Measurements from ENCODE around the gene MYO1F. TPM values are rescaled to one million over a fixed set of nuclear protein-coding genes. Genes with fewer than 3 reads are reported as not detected.

The MYO1F gene
- polyA plus RNA-seq, 1 donor (not counting 4 experiments of a cell fraction or from before 2014, with no cell fraction given): 0.14 TPM

DNA sequence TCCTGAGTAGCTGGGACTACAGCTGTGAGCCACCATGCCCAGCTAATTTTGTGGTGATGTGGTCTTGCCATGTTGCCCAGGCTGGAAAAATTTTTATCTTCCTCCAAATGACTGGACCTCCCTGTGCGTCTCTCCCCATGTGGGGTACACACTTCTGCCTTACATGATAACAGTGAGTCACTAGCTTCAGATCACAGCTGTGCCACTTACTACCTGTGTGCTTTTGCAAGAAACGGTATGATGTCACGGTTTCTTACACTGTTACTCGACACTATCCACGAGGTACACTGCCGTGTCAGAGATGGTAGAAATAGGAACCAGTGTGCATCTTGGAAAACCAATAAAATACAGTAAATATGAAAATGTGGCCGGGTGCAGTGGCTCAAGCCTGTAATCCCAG is 45.8 kb downstream of the MYO1F start:
- dilution Hi-C loops (cut with MboI; ENCODE audit: extremely low pct_ligation_motif_present, low sequenced_read_pairs): no loop called here
- Histone ChIP-seq H3K79me2 (ENCODE audit: control insufficient read depth, insufficient read depth, low read length) (no peaks in the 10 kb centered on the region), H3K4me1 (ENCODE audit: control insufficient read depth, extremely low read depth, insufficient read depth, low read length) (peaks cover 6% of the 10 kb centered on the region), H3K9me1 (ENCODE audit: control insufficient read depth, extremely low read depth, insufficient read depth, low read length) (no peaks in the 10 kb centered on the region), H3K9ac (ENCODE audit: control insufficient read depth, extremely low read depth, insufficient read depth, low read length) (no peak overlapping the region), H4K20me1 (ENCODE audit: control insufficient read depth, extremely low read depth, insufficient read depth, low read length) (no peaks in the 10 kb centered on the region), H3K27ac (ENCODE audit: control insufficient read depth, insufficient read depth, low read length) (no peak overlapping the region), H3K36me3 (ENCODE audit: control insufficient read depth in 2 of 2, extremely low read depth in 1 of 2, insufficient read depth in 2 of 2, low read length in 2 of 2) (no peaks in the 10 kb centered on the region), H3K9me3 (ENCODE audit: control insufficient read depth, low read depth, low read length) (no peaks in the 10 kb centered on the region), H3K4me3 (ENCODE audit: control insufficient read depth in 2 of 3, extremely low read depth in 1 of 3, insufficient read depth in 2 of 3, low read depth in 1 of 3, low read length in 3 of 3) (no peak overlapping the region), H2AFZ (ENCODE audit: control insufficient read depth, low read length) (no peak overlapping the region), H3K27me3 (ENCODE audit: control insufficient read depth, extremely low read depth, insufficient read depth, low read length) (no peaks in the 10 kb centered on the region), H3K4me2 (ENCODE audit: control insufficient read depth, extremely low read depth, insufficient read depth, low read depth, low read length) (no peak overlapping the region)
- no peak for TF ChIP-seq EZH2 (IDR thresholded peaks at IDR 0.05; ENCODE audit: low read length)
- TF ChIP-seq, protein P1, sequence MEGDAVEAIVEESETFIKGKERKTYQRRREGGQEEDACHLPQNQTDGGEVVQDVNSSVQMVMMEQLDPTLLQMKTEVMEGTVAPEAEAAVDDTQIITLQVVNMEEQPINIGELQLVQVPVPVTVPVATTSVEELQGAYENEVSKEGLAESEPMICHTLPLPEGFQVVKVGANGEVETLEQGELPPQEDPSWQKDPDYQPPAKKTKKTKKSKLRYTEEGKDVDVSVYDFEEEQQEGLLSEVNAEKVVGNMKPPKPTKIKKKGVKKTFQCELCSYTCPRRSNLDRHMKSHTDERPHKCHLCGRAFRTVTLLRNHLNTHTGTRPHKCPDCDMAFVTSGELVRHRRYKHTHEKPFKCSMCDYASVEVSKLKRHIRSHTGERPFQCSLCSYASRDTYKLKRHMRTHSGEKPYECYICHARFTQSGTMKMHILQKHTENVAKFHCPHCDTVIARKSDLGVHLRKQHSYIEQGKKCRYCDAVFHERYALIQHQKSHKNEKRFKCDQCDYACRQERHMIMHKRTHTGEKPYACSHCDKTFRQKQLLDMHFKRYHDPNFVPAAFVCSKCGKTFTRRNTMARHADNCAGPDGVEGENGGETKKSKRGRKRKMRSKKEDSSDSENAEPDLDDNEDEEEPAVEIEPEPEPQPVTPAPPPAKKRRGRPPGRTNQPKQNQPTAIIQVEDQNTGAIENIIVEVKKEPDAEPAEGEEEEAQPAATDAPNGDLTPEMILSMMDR (optimal IDR thresholded peaks at IDR 0.05 in 1 of 3, IDR thresholded peaks at IDR 0.05 in 1 of 3, conservative IDR thresholded peaks at IDR 0.05 in 1 of 3; ENCODE audit: extremely low read depth in 1 of 3, insufficient read depth in 2 of 3, low read length in 3 of 3): no peak
- FAIRE-seq (no peak), DNase-seq (ENCODE audit: low read depth, low spot score) (no peak)

DNA sequence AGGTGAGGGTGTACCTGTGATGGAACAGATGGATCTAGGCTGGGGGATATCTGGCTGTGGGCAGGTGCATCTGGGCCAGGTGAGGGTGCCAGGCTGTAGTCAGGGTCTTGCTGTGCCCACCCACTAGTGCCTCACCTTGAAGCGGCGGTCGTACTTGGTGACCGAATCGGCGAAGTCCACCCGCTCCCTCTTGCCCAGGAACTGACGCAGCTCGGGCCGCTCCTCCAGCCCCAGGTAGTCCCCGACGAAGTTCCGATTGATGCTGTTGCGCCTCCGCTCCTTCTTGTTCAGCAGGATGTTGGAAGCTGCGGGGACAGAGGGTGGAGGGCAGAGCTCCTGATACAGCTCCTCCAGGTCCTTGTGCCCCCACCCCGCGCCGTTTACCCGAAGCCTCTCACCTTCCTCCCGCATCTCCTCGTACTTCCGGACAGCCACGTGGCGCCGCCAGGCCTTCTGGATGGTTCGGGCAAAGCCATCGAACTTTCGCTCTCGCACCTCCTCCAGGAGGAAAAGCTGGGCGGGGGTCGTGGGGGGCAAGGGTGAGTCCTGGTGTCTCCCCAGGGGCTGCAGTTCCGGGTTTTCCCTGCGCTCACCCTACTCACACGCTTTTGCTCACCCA is 47.1 kb downstream of the MYO1F start:
- no peak overlapping the region for H3K4me2 ChIP-seq (ENCODE audit: control insufficient read depth, extremely low read depth, insufficient read depth, low read depth, low read length)
- dilution Hi-C loops (cut with MboI; ENCODE audit: extremely low pct_ligation_motif_present, low sequenced_read_pairs): no loop called here
- H3K9me3 ChIP-seq (ENCODE audit: control insufficient read depth, low read depth, low read length): no peaks in the 10 kb centered on the region
- no peak for DNase-seq (ENCODE audit: low read depth, low spot score)
- H3K27ac ChIP-seq (ENCODE audit: control insufficient read depth, insufficient read depth, low read length): no peak overlapping the region
- H3K27me3 ChIP-seq (ENCODE audit: control insufficient read depth, extremely low read depth, insufficient read depth, low read length): no peaks in the 10 kb centered on the region
- FAIRE-seq: no peak
- no peak overlapping the region for H2AFZ ChIP-seq (ENCODE audit: control insufficient read depth, low read length)
- H3K4me1 ChIP-seq (ENCODE audit: control insufficient read depth, extremely low read depth, insufficient read depth, low read length): peaks cover 6% of the 10 kb centered on the region
- H3K36me3 ChIP-seq (ENCODE audit: control insufficient read depth in 2 of 2, extremely low read depth in 1 of 2, insufficient read depth in 2 of 2, low read length in 2 of 2): no peaks in the 10 kb centered on the region
- no peaks in the 10 kb centered on the region for H4K20me1 ChIP-seq (ENCODE audit: control insufficient read depth, extremely low read depth, insufficient read depth, low read length)
- no peaks in the 10 kb centered on the region for H3K79me2 ChIP-seq (ENCODE audit: control insufficient read depth, insufficient read depth, low read length)
- TF ChIP-seq, protein P1 (optimal IDR thresholded peaks at IDR 0.05 in 1 of 3, IDR thresholded peaks at IDR 0.05 in 1 of 3, conservative IDR thresholded peaks at IDR 0.05 in 1 of 3; ENCODE audit: extremely low read depth in 1 of 3, insufficient read depth in 2 of 3, low read length in 3 of 3): no peak
- no peak for TF ChIP-seq EZH2 (IDR thresholded peaks at IDR 0.05; ENCODE audit: low read length)
- no peak overlapping the region for H3K9ac ChIP-seq (ENCODE audit: control insufficient read depth, extremely low read depth, insufficient read depth, low read length)
- no peak overlapping the region for H3K4me3 ChIP-seq (ENCODE audit: control insufficient read depth in 2 of 3, extremely low read depth in 1 of 3, insufficient read depth in 2 of 3, low read depth in 1 of 3, low read length in 3 of 3)
- no peaks in the 10 kb centered on the region for H3K9me1 ChIP-seq (ENCODE audit: control insufficient read depth, extremely low read depth, insufficient read depth, low read length)
